ENCODE measurements around the gene RAPGEF1. TPM values are rescaled to one million over a fixed set of nuclear protein-coding genes. Genes with fewer than 3 reads are reported as not detected.

The RAPGEF1 gene
- total RNA-seq, 1 experiment from 2014 or later: 55.6 TPM

- H3K23ac ChIP-seq (ENCODE audit: insufficient read length, low read depth, low read length): no peak overlapping the region
- H3K9ac ChIP-seq (ENCODE audit: extremely low read depth, insufficient read length, low read length): no peak overlapping the region
- H2BK120ac ChIP-seq (ENCODE audit: low read depth, low read length, poor library complexity, severe bottlenecking): no peak overlapping the region
- no peak overlapping the region for H2AK5ac ChIP-seq (ENCODE audit: insufficient read length, low read length)
- Mint-ChIP-seq H3K9me3 (no peaks in the 10 kb centered on the region), H3K4me1 (peaks cover 39 to 45% of the 10 kb centered on the region in 2 experiments), H3K4me3 (no peak overlapping the region), H3K27me3 (ENCODE audit: low read depth) (no peaks in the 10 kb centered on the region), H3K27ac (peak overlapping the region in 2 of 3 experiments; percentile 50 to 52; a peak in 1 of 7 replicates), H3K36me3 (ENCODE audit: insufficient read depth in 1 of 3, low read depth in 3 of 3) (no peaks in the 10 kb centered on the region; a peak in 1 of 7 replicates)
- H3K23me2 ChIP-seq (ENCODE audit: insufficient read length, low read depth, low read length, poor library complexity, severe bottlenecking): no peaks in the 10 kb centered on the region
- no peak overlapping the region for H2AFZ ChIP-seq (ENCODE audit: low read length)
- TF ChIP-seq, protein P1, sequence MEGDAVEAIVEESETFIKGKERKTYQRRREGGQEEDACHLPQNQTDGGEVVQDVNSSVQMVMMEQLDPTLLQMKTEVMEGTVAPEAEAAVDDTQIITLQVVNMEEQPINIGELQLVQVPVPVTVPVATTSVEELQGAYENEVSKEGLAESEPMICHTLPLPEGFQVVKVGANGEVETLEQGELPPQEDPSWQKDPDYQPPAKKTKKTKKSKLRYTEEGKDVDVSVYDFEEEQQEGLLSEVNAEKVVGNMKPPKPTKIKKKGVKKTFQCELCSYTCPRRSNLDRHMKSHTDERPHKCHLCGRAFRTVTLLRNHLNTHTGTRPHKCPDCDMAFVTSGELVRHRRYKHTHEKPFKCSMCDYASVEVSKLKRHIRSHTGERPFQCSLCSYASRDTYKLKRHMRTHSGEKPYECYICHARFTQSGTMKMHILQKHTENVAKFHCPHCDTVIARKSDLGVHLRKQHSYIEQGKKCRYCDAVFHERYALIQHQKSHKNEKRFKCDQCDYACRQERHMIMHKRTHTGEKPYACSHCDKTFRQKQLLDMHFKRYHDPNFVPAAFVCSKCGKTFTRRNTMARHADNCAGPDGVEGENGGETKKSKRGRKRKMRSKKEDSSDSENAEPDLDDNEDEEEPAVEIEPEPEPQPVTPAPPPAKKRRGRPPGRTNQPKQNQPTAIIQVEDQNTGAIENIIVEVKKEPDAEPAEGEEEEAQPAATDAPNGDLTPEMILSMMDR (conservative IDR thresholded peaks at IDR 0.05): no peak
- no peak overlapping the region for H2BK12ac ChIP-seq (ENCODE audit: insufficient read length, low read depth, low read length)
- H2BK15ac ChIP-seq (ENCODE audit: low read depth, low read length): no peak overlapping the region
- no CpG with 5 or more reads among the region's 10 CpGs for whole genome bisulfite sequencing (ENCODE audit: extremely low coverage, insufficient read length, low lambda C conversion rate)
- H3K18ac ChIP-seq (ENCODE audit: insufficient read length, low read depth, low read length): no peak overlapping the region
- H3K79me2 ChIP-seq (ENCODE audit: insufficient read depth, low read length): peaks cover 5% of the 10 kb centered on the region; the same call in 1 of the 2 replicates
- H3T11ph ChIP-seq (ENCODE audit: low read length): no peak overlapping the region
- H3K56ac ChIP-seq (ENCODE audit: insufficient read length, low read depth, low read length): no peak overlapping the region
- H3K27me3 ChIP-seq (ENCODE audit: insufficient read depth, low read length): no peaks in the 10 kb centered on the region
- H4K91ac ChIP-seq (ENCODE audit: insufficient read length, low read depth, low read length): no peak overlapping the region
- no peaks in the 10 kb centered on the region for H3K9me3 ChIP-seq (ENCODE audit: control insufficient read depth, low read depth, low read length)
- DNase-seq: no peak
- H3K4ac ChIP-seq (ENCODE audit: low read depth, low read length): no peak overlapping the region
- no peak overlapping the region for H3K14ac ChIP-seq (ENCODE audit: insufficient read depth, low read length)
- H4K20me1 ChIP-seq (ENCODE audit: control insufficient read depth, insufficient read depth, insufficient read length): no peaks in the 10 kb centered on the region
- no peak overlapping the region for H4K8ac ChIP-seq (replicated peaks; ENCODE audit: insufficient read length, low read depth, low read length)
- H2BK5ac ChIP-seq (ENCODE audit: insufficient read length, low read length): no peak overlapping the region
- peaks cover 7% of the 10 kb centered on the region for H3K79me1 ChIP-seq (ENCODE audit: insufficient read depth, low read depth, low read length, poor library complexity, severe bottlenecking)
- no peak overlapping the region for H2BK20ac ChIP-seq (ENCODE audit: low read depth, low read length, poor library complexity, severe bottlenecking)
- H4K5ac ChIP-seq (ENCODE audit: insufficient read length, low read depth, low read length): no peak overlapping the region
- no peak overlapping the region for H3K27ac ChIP-seq (ENCODE audit: insufficient read length, low read depth, low read length)
- H3K4me2 ChIP-seq (ENCODE audit: insufficient read depth, insufficient read length, low read length): no peak overlapping the region
- H3K4me1 ChIP-seq (ENCODE audit: insufficient read depth, low read length): peaks cover 9% of the 10 kb centered on the region; the same call in 1 of the 2 replicates
These were observed 27.6 kb downstream of the RAPGEF1 start for GRCh38 chr9:131712151-131712716.

Data from H9 (cell line).